Measurements from ENCODE around the gene USP53. TPM values are rescaled to one million over a fixed set of nuclear protein-coding genes. Genes with fewer than 3 reads are reported as not detected.

Gene USP53
- total RNA-seq, 1 experiment from 2014 or later, result 20.1 TPM

- TF ChIP-seq ZNF532 (CRISPR knock-in tag; IDR thresholded peaks at IDR 0.05; ENCODE audit: borderline replicate concordance) (no peak), CREM (CRISPR knock-in tag; IDR thresholded peaks at IDR 0.05) (no peak), SMAD3 (CRISPR knock-in tag; IDR thresholded peaks at IDR 0.05; ENCODE audit: borderline replicate concordance) (no peak), MXD4 (CRISPR knock-in tag; IDR thresholded peaks at IDR 0.05; ENCODE audit: borderline replicate concordance) (no peak), ZBTB21 (CRISPR knock-in tag; IDR thresholded peaks at IDR 0.05; ENCODE audit: borderline replicate concordance) (no peak), ZNF317 (CRISPR knock-in tag; IDR thresholded peaks at IDR 0.05; ENCODE audit: borderline replicate concordance, low read depth) (no peak)
Measured at GRCh38 chr4:119209077-119209476, 3.4 kb upstream of the USP53 start (continued).

- Mint-ChIP-seq H3K36me3 (no peaks in the 10 kb centered on the region), H3K27ac (no peak overlapping the region), H3K27me3 (ENCODE audit: low read depth) (peaks cover 8% of the 10 kb centered on the region), H3K4me3 (no peak overlapping the region), H3K9me3 (no peaks in the 10 kb centered on the region), H3K4me1 (peaks cover 38% of the 10 kb centered on the region)
- ChIA-PET POLR2A (no interaction called here), CTCF (no interaction called here)
- TF ChIP-seq HMGXB4 (CRISPR knock-in tag; IDR thresholded peaks at IDR 0.05), result no peak
- no peak for ATAC-seq
- no peak for DNase-seq (ENCODE audit: low spot score)
Measured at GRCh38 chr4:119209586-119209985, 2.9 kb upstream of the USP53 start.

- peaks cover 8% of the 10 kb centered on the region for H3K27me3 Mint-ChIP-seq (ENCODE audit: low read depth)
- no peaks in the 10 kb centered on the region for H3K36me3 Mint-ChIP-seq
- H3K27ac Mint-ChIP-seq, result peak overlapping the region; percentile 99
- no peak for ATAC-seq
- ChIA-PET CTCF (no interaction called here), POLR2A (no interaction called here)
- peaks cover 38% of the 10 kb centered on the region for H3K4me1 Mint-ChIP-seq
- DNase-seq (ENCODE audit: low spot score), result no peak
- no peaks in the 10 kb centered on the region for H3K9me3 Mint-ChIP-seq
- H3K4me3 Mint-ChIP-seq, result peak overlapping the region; percentile 93
- TF ChIP-seq PRDM15 (CRISPR knock-in tag; IDR thresholded peaks at IDR 0.05) (no peak), STAT6 (CRISPR knock-in tag; conservative IDR thresholded peaks at IDR 0.05; ENCODE audit: low read depth) (no peak), TP53 (CRISPR knock-in tag; IDR thresholded peaks at IDR 0.05) (no peak), ARID4B (CRISPR knock-in tag; IDR thresholded peaks at IDR 0.05; ENCODE audit: borderline replicate concordance) (no peak), SMAD3 (CRISPR knock-in tag; IDR thresholded peaks at IDR 0.05; ENCODE audit: borderline replicate concordance) (no peak), KAT7 (CRISPR knock-in tag; IDR thresholded peaks at IDR 0.05; ENCODE audit: borderline replicate concordance) (no peak), CREB1 (CRISPR knock-in tag; IDR thresholded peaks at IDR 0.05) (no peak), ZSCAN18 (CRISPR knock-in tag; IDR thresholded peaks at IDR 0.05) (no peak), ZNF317 (CRISPR knock-in tag; IDR thresholded peaks at IDR 0.05; ENCODE audit: borderline replicate concordance, low read depth) (no peak)
Measured at GRCh38 chr4:119210775-119211174, 1.7 kb upstream of the USP53 start.
